ENCODE data around the gene SEMA7A.
"Not testable (repeated sequence)": the region's sequence is repeated elsewhere in the genome, so short reads cannot be mapped to it uniquely, and the experiment has no call there.

The SEMA7A gene

GRCh38 chr15:74399511-74400312 is 34.0 kb downstream of the SEMA7A start:
- peak in 1 of 3 experiments; percentile 65 for DNase-seq (ENCODE audit: low read depth in 3 of 3)

- no peak for DNase-seq (ENCODE audit: low read depth in 3 of 3)
Observed at GRCh38 chr15:74399100-74399499, 34.7 kb downstream of the SEMA7A start.

- no peak for DNase-seq (ENCODE audit: low read depth in 3 of 3)
Observed at GRCh38 chr15:74398183-74398582, 35.6 kb downstream of the SEMA7A start.

GRCh38 chr15:74397239-74398068 is 36.3 kb downstream of the SEMA7A start:
- DNase-seq (ENCODE audit: low read depth in 3 of 3), result no peak

GRCh38 chr15:74396445-74397238 is 37.1 kb downstream of the SEMA7A start:
- DNase-seq (ENCODE audit: low read depth in 3 of 3), result peak in 1 of 3 experiments; percentile 66

- DNase-seq (ENCODE audit: low read depth in 3 of 3), result no peak
Observed at GRCh38 chr15:74396146-74396438, 37.7 kb downstream of the SEMA7A start.

- DNase-seq (ENCODE audit: low read depth in 3 of 3), result no peak
Observed at GRCh38 chr15:74395319-74396145, 38.2 kb downstream of the SEMA7A start.

- DNase-seq (ENCODE audit: low read depth in 3 of 3), result no peak
Observed at GRCh38 chr15:74394090-74394846, 39.5 kb downstream of the SEMA7A start.

- no peak for DNase-seq (ENCODE audit: low read depth in 3 of 3)
Observed at GRCh38 chr15:74393423-74393822, 40.3 kb downstream of the SEMA7A start.

- DNase-seq (ENCODE audit: low read depth in 3 of 3), result no peak
Observed at GRCh38 chr15:74392902-74393301, 40.9 kb downstream of the SEMA7A start.

GRCh38 chr15:74392451-74392830 is 41.3 kb downstream of the SEMA7A start:
- no peak for DNase-seq (ENCODE audit: low read depth in 3 of 3)

- no peak for DNase-seq (ENCODE audit: low read depth in 3 of 3)
Observed at GRCh38 chr15:74391582-74392450, 41.9 kb downstream of the SEMA7A start.

GRCh38 chr15:74390647-74391288 is 43.0 kb downstream of the SEMA7A start:
- DNase-seq (ENCODE audit: low read depth in 3 of 3), result no peak

- not testable (repeated sequence) for DNase-seq (ENCODE audit: low read depth in 3 of 3)
Observed at GRCh38 chr15:74390049-74390646, 43.6 kb downstream of the SEMA7A start.

GRCh38 chr15:74389241-74390048 is 44.3 kb downstream of the SEMA7A start:
- DNase-seq (ENCODE audit: low read depth in 3 of 3), result no peak

GRCh38 chr15:74388363-74388951 is 45.3 kb downstream of the SEMA7A start:
- no peak for DNase-seq (ENCODE audit: low read depth in 3 of 3)

GRCh38 chr15:74387621-74388362 is 46.0 kb downstream of the SEMA7A start:
- DNase-seq (ENCODE audit: low read depth in 3 of 3), result no peak

All from stimulated activated CD4-positive, alpha-beta T cell treated with anti-CD3 and anti-CD28 coated beads, TNF-alpha, amount 100 ng/mL, for 24 hours (primary cell).